Activated gamma-delta T cell treated with Interleukin-2 at 50 U/mL for 16 hours (primary cell): ENCODE measurements around the gene COBLL1.

Source experiments
- DNase-seq: peaks from one replicate; pipeline ENCODE4 v3.0.0-alpha.2; 2020

The COBLL1 gene

DNA sequence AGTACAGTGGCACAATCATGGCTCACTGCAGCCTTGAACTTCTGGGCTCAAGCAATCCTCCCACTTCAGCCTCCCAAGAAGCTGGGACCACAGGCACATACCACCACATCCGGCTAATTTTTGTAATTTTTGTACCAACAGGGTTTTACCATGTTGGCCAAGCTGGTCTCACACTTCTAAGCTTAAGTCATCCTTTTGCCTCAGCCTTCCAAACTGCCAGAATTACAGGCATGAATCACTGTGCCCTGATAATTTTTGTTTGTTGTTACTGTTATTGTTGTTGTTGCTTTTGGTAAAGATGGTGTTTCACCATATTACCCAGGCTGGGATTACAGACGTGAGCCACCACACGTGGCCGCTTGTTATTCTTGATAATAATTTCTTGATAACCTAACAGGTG is 10.5 kb upstream of the COBLL1 start:
- DNase-seq = no peak

DNA sequence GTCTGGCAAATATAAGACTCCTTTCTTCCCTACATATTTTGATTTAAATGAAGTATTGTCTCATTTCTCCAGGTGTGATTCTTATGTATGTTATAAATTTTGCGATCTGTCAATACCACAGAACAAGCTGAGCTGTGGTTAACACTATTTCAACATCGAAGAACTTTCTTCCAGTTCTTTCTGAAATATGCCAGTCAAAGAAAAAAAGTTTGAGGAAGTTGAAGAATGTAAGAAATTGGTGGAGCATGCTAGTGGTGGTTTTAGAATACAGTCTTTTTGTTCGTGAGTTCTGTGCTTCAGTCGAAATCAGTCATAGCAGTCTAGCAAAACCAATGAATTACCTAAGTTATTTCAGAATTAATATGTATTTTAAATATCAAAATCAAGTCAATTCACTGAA is 8.6 kb upstream of the COBLL1 start:
- DNase-seq = no peak

GRCh38 chr2:164849506-164849905 is 7.9 kb upstream of the COBLL1 start:
- no peak for DNase-seq

- no peak for DNase-seq
Measured at GRCh38 chr2:164847981-164848741, 6.5 kb upstream of the COBLL1 start.

DNA sequence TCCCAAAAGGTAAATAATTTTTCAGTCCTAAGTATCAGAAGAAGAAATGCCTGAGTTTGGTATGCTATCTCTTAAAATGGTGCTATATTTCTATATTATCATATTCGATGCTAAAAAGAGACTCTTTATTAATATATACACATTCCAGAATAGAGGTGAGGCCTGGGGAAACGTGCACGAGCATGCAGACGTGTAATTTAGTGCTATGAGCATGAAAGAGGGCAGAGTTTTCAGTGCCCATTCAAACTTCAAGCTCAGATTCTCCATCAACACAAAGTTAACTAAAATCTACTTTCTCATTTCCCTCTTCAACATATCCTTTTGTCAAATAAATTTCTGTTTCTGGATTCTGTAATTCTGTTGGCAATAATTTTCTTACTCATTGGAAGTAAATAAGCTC is 5.7 kb upstream of the COBLL1 start:
- DNase-seq = no peak

DNA sequence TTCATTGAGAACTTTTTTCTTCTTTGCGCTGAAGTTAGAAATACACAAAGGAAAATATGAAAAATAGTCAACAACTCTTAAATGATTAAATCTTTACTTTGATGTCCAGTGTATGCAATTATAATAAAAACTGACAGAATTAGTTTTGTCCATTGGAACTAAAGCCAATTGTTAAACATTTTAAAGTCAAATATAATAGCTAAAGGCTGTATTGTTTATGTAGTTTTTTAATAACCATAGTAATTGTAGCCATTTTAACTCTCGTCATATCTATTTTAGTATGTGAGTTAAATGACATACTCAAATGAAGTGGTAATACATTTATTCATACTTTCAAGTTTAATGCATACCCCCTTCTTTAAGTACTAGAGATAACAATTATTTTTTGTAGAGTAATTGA is 4.7 kb upstream of the COBLL1 start:
- no peak for DNase-seq

- no peak for DNase-seq
Measured at GRCh38 chr2:164843346-164843911, 1.8 kb upstream of the COBLL1 start.

DNA sequence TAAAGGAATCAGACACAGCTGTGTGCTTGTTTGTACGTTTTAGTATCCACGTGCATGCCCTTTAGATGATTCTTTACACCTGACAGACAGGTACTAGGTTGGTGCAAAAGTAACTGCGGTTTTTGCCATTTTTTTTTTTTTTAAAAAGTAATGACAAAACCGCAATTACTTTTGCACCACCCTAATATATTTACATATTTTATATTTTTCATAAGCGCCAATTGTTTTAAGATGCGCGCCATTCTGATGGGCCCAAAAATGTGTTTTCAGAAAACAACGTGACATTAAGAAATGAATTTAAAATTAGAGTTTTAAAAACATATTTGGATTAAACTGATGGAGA is 972 bp upstream of the COBLL1 start:
- no peak for DNase-seq

- DNase-seq = peak; percentile 3
Measured at GRCh38 chr2:164840930-164841718, 499 bp downstream of the COBLL1 start.

- DNase-seq = no peak
Measured at GRCh38 chr2:164840458-164840929, 1.1 kb downstream of the COBLL1 start.

DNA sequence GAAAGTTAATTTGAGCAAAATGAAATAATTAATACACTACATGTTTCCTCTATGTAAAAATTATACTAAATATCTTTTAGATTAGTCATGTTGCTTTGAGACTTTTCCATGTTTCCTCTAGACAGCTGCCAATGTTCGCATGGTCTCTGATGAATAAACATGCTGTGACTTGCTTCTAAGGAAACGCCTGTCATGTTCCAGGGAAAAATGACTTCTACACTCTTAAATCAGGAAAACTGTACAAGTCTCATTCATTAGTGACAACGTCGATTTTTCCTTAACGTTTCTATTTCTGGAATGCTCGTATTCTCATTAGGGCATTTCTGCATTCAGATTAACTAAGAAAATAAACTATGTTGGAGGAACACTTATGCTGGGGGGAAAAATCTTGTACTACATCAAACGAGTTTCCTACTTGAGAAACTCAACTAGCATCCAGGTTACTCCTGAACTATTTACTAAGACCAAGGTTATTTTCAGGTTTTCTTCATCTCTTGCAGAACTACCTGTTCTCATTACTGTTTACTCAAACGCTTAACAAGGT is 1.6 kb downstream of the COBLL1 start:
- no peak for DNase-seq

- DNase-seq = no peak
Measured at GRCh38 chr2:164837807-164838206, 3.8 kb downstream of the COBLL1 start.

- DNase-seq = no peak
Measured at GRCh38 chr2:164836907-164837306, 4.7 kb downstream of the COBLL1 start.

GRCh38 chr2:164835302-164835701 is 6.3 kb downstream of the COBLL1 start:
- no peak for DNase-seq

DNA sequence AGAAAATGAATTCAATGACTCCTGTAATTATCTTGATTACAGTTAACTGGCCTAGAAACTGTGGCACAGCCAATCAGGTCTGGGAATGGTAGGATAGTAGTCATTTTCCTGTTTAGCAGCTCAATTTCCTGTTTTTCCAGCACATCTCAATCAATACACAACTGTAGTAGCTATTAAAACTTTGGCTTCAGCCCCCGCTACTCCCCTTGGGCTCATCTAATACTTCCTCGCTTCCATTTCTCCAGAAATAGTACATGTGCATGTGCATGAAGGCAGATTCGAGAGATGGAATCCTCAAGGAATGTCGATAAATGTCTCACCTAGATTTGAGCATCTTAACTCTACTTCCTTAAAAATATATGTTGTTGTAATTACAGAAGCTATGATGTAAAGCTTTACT is 9.7 kb downstream of the COBLL1 start:
- DNase-seq = no peak

- DNase-seq = no peak
Measured at GRCh38 chr2:164831180-164831579, 10.4 kb downstream of the COBLL1 start.

DNA sequence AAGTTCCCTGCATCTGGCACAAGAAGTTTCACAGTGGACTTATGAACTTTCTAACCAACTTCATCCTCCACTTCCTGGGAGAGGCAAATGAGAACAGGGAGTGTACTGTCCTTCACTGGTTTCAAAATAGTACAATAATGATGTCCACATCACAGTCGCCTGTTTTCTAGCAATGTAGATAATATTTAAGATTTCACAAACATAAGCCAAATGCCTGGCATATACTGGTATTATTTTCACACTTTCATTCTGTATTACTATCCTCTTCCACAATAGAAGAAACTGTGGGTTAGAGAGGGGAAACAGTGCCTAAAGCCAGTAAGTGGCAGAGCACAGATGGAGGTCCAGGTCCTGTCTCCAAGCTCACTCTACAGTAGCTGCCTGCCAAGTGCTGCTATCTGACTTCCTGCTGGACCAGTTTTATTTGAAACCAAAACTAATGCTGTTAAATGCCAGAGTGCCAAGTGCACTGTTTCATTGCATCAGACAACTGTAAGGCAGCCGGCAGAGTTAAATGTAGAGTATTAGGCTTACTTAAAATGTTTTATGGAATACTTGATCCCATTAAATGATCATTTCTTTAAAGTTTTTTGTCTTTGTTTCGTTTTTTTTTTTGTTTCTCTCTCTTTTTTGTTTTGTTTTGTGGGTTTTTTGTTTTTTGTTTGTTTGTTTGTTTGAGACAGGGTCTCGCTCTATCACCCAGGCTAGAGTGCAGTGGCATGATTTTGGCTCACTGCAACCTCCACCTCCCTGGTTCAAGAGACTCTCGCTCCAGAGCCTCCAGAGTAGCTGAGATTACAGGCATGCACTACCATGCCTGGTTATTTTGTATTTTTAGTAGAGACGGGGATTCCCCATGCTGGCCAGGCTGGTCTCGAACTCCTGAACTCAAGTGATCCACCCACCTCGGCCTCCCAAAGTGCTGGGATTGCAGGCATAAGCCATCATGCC is 15.1 kb downstream of the COBLL1 start:
- DNase-seq = no peak

DNA sequence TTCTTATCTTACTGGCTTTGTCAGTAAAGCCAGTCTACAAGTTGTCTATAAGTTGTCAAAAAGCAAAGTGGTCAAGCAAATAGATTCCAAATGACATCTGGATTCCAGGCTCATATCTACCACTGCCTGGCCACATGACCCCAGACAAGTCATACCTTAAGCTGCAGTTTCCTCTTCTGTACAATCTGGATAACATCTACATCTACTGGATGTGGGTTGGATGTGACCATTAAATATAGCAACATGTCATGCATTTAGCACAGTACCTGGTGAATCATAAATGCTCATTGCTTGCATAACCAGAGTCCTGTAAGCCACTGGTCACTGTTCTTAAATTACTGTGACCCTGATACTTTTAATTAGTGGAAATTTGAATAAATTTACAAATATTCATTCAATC is 16.8 kb downstream of the COBLL1 start:
- no peak for DNase-seq

DNA sequence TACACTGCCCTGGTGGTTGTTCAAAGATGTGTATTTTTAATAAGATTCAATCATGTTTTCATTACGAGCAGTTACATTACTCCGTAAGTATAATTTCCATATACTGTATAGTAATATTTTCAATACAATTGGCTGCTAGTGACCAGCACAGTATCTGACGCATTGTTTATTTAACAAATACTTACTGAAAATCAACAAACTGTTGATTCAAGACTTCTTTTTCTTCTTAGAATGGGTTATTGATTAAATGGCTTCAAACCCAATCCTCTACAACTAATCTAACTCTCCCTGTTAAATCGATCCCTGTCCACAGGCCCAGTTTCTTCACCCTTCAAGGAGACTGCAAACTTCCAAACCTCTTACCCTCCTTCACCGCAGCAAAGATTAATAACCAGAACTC is 18.5 kb downstream of the COBLL1 start:
- no peak for DNase-seq

DNA sequence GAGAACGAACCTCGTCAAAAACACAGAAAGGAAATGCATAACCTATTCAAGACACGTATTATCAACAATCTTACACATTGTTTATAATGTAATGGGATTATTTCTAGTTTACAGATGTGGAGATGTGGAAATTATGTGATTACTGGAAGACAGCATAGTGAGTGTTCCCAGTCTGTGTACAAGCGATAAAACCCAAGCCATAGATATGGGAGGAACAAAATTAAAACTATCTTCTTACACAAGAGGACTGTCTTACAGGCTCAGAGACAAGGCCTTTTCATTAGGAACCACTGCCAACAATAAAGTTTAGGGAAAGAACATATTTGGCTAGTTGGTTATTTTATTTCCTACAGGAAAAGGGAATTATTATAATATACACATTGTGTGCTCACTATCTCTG is 20.3 kb downstream of the COBLL1 start:
- no peak for DNase-seq

DNA sequence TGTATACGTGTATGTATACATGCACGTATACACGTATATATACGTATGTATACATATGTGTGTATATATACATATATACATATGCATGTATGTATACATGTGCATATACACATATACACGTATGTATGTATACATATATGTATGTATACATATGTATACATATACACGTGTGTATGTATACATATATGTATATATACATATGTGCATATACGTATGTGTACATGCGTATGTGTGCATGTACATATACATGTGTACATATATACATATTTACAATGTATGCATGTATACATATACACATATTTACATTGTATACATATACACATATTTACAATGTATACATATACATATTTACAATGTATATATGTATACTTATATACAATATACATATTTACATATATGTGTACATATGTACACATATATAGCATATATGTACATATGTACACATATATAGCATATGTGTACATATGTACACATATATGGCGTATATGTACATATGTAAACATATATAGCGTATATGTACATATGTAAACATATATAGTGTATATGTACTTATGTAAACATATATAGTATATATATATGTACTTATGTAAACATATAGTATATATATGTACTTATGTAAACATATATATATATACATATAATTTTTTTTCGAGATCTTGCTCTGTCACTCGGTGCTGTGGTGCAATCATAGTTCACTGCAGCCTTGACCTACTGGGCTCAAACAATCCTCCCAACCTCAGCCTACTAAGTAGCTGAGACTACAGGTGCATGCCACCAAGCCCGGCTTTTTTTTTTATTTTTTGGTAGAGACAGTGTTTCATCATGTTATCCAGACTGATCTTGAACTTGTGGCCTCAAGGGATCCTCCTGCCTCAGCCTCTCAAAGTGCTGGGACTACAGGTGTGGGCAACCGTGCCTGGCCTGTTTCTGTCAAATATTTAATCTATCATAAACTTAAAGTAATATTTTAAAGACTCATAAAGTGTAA is 23.2 kb downstream of the COBLL1 start:
- no peak for DNase-seq
